ENCODE measurements around the gene EXOC4. TPM values are rescaled to one million over a fixed set of nuclear protein-coding genes. Genes with fewer than 3 reads are reported as not detected.

Gene EXOC4
- total RNA-seq, 1 experiment from 2014 or later, result 71.0 TPM

GRCh38 chr7:134037991-134038390 lies 785.1 kb downstream of the EXOC4 start:
- no peak overlapping the region for H3K4me3 ChIP-seq (ENCODE audit: low read depth in 2 of 2, low read length in 2 of 2)
- BruUV-seq (replicated peaks), result no TSS peak
- no peak for DNase-seq (ENCODE audit: low read depth, low spot score)
- intact Hi-C loops (cut with micrococcal nuclease; ENCODE audit: unreplicated experiment), result no loop called here
- ChIA-PET POLR2A (no interaction called here), CTCF (no interaction called here)
- no peaks in the 10 kb centered on the region for H3K4me1 ChIP-seq (ENCODE audit: control insufficient read depth, insufficient read depth, low read length)
- H3K27ac ChIP-seq (ENCODE audit: low read length), result no peak overlapping the region
- no peak for TF ChIP-seq REST (IDR thresholded peaks at IDR 0.05; ENCODE audit: insufficient read depth in 1 of 2, low read depth in 2 of 2, low read length in 1 of 2)
- no peak for ATAC-seq
- in situ Hi-C loops (cut with HindIII; ENCODE audit: low pct_unique_long_range_greater_than_20kb, low sequenced_read_pairs), result no loop called here
- H3K36me3 ChIP-seq (ENCODE audit: control insufficient read depth, insufficient read depth, low read length), result no peaks in the 10 kb centered on the region
- no peaks in the 10 kb centered on the region for H3K27me3 ChIP-seq (ENCODE audit: control insufficient read depth, insufficient read depth, low read length)
- no peaks in the 10 kb centered on the region; the same call in 1 of the 2 replicates for H3K9me3 ChIP-seq (ENCODE audit: control insufficient read depth, insufficient read depth, low read depth, low read length)

GRCh38 chr7:134040988-134041387 lies 788.1 kb downstream of the EXOC4 start:
- Histone ChIP-seq H3K36me3 (ENCODE audit: control insufficient read depth, insufficient read depth, low read length) (no peaks in the 10 kb centered on the region), H3K4me1 (ENCODE audit: control insufficient read depth, insufficient read depth, low read length) (no peaks in the 10 kb centered on the region), H3K4me3 (ENCODE audit: low read depth in 2 of 2, low read length in 2 of 2) (no peak overlapping the region), H3K27me3 (ENCODE audit: control insufficient read depth, insufficient read depth, low read length) (no peaks in the 10 kb centered on the region), H3K27ac (ENCODE audit: low read length) (no peak overlapping the region), H3K9me3 (ENCODE audit: control insufficient read depth, insufficient read depth, low read depth, low read length) (no peaks in the 10 kb centered on the region)
- no TSS peak for BruUV-seq (replicated peaks)
- POLR2A ChIA-PET, result no interaction called here
- CTCF ChIA-PET, result no interaction called here
- no peak for TF ChIP-seq TCF7L2 (IDR thresholded peaks at IDR 0.05; ENCODE audit: low read depth, low read length)
- intact Hi-C loops (cut with micrococcal nuclease; ENCODE audit: unreplicated experiment) (no loop called here), in situ Hi-C loops (cut with HindIII; ENCODE audit: low pct_unique_long_range_greater_than_20kb, low sequenced_read_pairs) (no loop called here)
- DNase-seq (ENCODE audit: low read depth, low spot score) (no peak), ATAC-seq (no peak)

GRCh38 chr7:134041477-134041876 lies 788.6 kb downstream of the EXOC4 start:
- no TSS peak for BruUV-seq (replicated peaks)
- ATAC-seq, result no peak
- Histone ChIP-seq H3K9me3 (ENCODE audit: control insufficient read depth, insufficient read depth, low read depth, low read length) (no peaks in the 10 kb centered on the region), H3K36me3 (ENCODE audit: control insufficient read depth, insufficient read depth, low read length) (no peaks in the 10 kb centered on the region), H3K4me1 (ENCODE audit: control insufficient read depth, insufficient read depth, low read length) (no peaks in the 10 kb centered on the region), H3K4me3 (ENCODE audit: low read depth in 2 of 2, low read length in 2 of 2) (no peak overlapping the region), H3K27ac (ENCODE audit: low read length) (no peak overlapping the region), H3K27me3 (ENCODE audit: control insufficient read depth, insufficient read depth, low read length) (no peaks in the 10 kb centered on the region)
- no peak for DNase-seq (ENCODE audit: low read depth, low spot score)
- no peak for TF ChIP-seq POLR2AphosphoS5 (IDR thresholded peaks at IDR 0.05; ENCODE audit: low read depth, low read length)
- TF ChIP-seq CTCF (IDR thresholded peaks at IDR 0.05), result no peak
- TF ChIP-seq TCF7L2 (IDR thresholded peaks at IDR 0.05; ENCODE audit: low read depth, low read length), result no peak
- no peak for TF ChIP-seq SIN3A (IDR thresholded peaks at IDR 0.05; ENCODE audit: borderline replicate concordance, insufficient read depth, low read depth, low read length)
- TF ChIP-seq REST (IDR thresholded peaks at IDR 0.05; ENCODE audit: insufficient read depth in 1 of 2, low read depth in 2 of 2, low read length in 1 of 2), result no peak
- in situ Hi-C loops (cut with HindIII; ENCODE audit: low pct_unique_long_range_greater_than_20kb, low sequenced_read_pairs), result no loop called here
- intact Hi-C loops (cut with micrococcal nuclease; ENCODE audit: unreplicated experiment), result no loop called here
- ChIA-PET CTCF (no interaction called here), POLR2A (no interaction called here)

Data from Panc1 (cell line).